GM18507 (cell line): ENCODE measurements around the gene ZNF181.

ENCODE experiments used
- DNase-seq: peaks from one replicate; pipeline ENCODE4 v3.0.0; 2011; ENCODE audit warnings: low read depth; ENCODE audit not compliant: insufficient read length; ENCODE audit errors: extremely low spot score
- FAIRE-seq: peaks from 2 replicates; lab custom pipeline; 2011; peaks lifted over from hg19 to GRCh38; lab: Jason Lieb, UNC

ZNF181 gene

GRCh38 chr19:34744896-34745690 lies 11.1 kb downstream of the ZNF181 start:
- no peak for FAIRE-seq
- no peak for DNase-seq

GRCh38 chr19:34757441-34757840 lies 23.4 kb downstream of the ZNF181 start:
- FAIRE-seq (no peak), DNase-seq (no peak)

- DNase-seq (no peak), FAIRE-seq (no peak)
Observed at GRCh38 chr19:34759218-34759917, 25.3 kb downstream of the ZNF181 start.

- DNase-seq, result no peak
- no peak for FAIRE-seq
Observed at GRCh38 chr19:34766386-34766785, 32.3 kb downstream of the ZNF181 start.

GRCh38 chr19:34767951-34768350 lies 33.9 kb downstream of the ZNF181 start:
- DNase-seq (no peak), FAIRE-seq (no peak)

GRCh38 chr19:34772697-34773554 lies 38.9 kb downstream of the ZNF181 start, which contains the start of gene ZNF599:
Gene ZNF599 (minus strand): TSS chr19:34773215. CDS start chr19:34772841, 374 bp downstream.
- DNase-seq (peak; percentile 74), FAIRE-seq (peak; percentile 96)

- DNase-seq (no peak), FAIRE-seq (no peak)
Observed at GRCh38 chr19:34773555-34773864, 39.5 kb downstream of the ZNF181 start.

- DNase-seq (no peak), FAIRE-seq (no peak)
Observed at GRCh38 chr19:34774857-34775256, 40.8 kb downstream of the ZNF181 start.

- no peak for FAIRE-seq
- DNase-seq, result no peak
Observed at GRCh38 chr19:34778342-34778741, 44.3 kb downstream of the ZNF181 start.

GRCh38 chr19:34779652-34780051 lies 45.6 kb downstream of the ZNF181 start:
- no peak for FAIRE-seq

GRCh38 chr19:34786236-34786635 lies 52.2 kb downstream of the ZNF181 start:
- FAIRE-seq (no peak), DNase-seq (no peak)

More at GRCh38 chr19:34779652-34780051, 45.6 kb downstream of the ZNF181 start:
- no peak for DNase-seq

GRCh38 chr19:34787059-34787824 lies 53.2 kb downstream of the ZNF181 start:
- DNase-seq (no peak), FAIRE-seq (no peak)

- DNase-seq (no peak), FAIRE-seq (no peak)
Observed at GRCh38 chr19:34788074-34788473, 54.0 kb downstream of the ZNF181 start.

- FAIRE-seq (no peak), DNase-seq (no peak)
Observed at GRCh38 chr19:34793565-34793964, 59.5 kb downstream of the ZNF181 start.

- no peak for DNase-seq
- no peak for FAIRE-seq
Observed at GRCh38 chr19:34794066-34794960, 60.3 kb downstream of the ZNF181 start.
